GM08714 (cell line): ENCODE data around the gene NFASC.

Experiments
- H3K4me3 ChIP-seq: fragments of 200-500 bp; sonication (Bioruptor generic); 2 replicates; pipeline ENCODE4 v1.5.1; 2014; ENCODE audit warnings: mild to moderate bottlenecking, low read length, inconsistent platforms
- ZNF274 ChIP-seq: IDR thresholded peaks from 2 replicates; pipeline ENCODE4 v1.6.1; 2012; ENCODE audit warnings: mild to moderate bottlenecking, low read depth, low read length

Gene NFASC

DNA sequence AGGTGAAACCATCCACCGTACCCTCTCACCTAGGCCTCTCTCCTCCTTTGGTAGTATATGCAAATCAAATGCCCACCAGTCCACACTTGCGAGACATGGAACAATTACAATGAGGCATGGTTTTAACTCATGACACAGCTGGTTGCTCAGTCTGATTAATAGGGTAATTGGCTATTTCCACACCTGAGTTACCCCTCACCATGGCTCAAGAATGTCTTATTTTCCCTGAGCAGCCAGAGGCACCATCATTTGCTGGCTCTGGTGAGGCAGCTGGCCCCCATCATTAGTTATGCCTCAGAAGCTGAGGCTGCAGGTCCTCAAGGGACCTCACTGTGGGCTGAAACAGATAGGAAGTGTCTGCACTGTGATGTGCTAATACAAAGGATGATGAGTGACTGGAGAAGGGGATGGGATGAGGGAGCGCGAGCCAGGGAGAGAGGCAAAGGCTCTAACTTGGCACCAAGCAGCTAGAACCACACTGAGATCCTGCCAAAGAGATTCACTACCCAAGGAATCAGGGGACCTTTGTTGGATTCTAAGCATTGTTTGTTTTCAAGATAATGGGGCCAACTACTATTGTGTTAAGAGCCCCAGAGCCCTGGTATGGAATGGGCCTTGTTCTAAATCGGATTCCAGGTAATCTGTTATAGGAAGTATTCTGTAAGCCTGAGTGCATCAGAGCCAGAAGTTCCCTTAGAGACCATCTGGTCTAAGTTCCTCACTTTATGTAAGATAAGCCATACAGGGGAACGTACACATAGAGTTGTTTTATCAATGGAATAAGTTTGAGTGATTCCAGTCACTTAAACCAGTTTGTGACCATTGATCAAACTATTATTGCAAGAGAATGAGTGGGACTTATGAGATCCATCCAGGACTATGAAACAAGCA is 92.3 kb downstream of the NFASC start:
- H3K4me3 ChIP-seq = no peak overlapping the region
- no peak for TF ChIP-seq ZNF274

DNA sequence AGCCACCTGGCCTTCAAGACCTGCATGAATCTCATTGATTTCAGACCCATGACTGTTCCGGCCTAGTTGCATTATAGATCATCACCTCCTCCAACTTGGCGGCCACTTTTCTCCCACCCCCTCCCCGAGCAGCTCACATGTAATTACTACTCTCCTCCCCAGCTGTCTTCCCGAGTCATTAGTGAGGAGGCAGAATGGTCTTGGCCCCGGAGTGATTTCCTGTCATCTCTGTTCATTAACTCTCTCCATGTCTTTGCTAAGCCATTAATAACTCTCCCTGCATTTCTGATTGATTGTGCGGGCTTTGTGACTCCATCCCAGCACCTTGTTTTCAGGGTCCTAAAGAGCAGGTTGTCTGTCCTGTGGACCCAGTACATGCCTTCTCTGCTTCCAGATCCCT is 96.8 kb downstream of the NFASC start:
- no peak overlapping the region for H3K4me3 ChIP-seq
- TF ChIP-seq ZNF274 = no peak

DNA sequence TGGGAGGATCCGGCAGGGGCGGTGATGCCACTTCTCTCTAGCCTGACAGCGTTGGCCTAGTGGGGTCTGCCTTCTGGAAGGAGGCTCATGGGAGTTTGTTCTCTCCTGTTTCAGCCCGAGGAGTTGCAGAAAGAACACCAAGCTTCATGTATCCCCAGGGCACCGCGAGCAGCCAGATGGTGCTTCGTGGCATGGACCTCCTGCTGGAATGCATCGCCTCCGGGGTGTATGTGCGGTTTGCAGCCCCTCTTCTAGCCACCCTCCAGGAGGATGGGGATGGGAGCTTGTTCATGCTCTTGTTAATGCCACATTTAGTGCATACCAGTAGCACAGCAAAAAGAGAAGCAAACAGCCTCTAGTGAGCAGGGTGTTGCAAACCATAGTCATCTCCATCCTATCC is 97.5 kb downstream of the NFASC start:
- no peak overlapping the region for H3K4me3 ChIP-seq
- TF ChIP-seq ZNF274 = no peak

DNA sequence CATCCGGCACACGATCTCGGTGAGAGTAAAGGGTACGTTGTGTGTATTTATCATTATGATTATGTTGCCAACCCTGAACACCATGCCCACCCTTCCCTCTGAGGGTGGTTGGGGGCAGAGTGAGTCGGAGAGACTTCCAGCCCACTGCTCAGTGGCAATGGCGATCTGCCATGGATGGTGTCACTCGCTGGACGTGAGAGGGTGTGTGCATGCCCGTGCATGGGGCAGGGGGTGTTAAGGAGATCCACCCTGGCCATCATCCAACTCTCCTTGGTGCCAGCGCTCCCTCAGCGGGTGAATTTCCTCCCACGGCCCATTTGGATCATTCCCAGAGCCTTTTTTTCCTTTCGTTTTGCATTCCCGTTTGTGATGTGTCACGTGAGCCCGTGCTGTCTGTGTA is 98.3 kb downstream of the NFASC start:
- no peak overlapping the region for H3K4me3 ChIP-seq
- no peak for TF ChIP-seq ZNF274

DNA sequence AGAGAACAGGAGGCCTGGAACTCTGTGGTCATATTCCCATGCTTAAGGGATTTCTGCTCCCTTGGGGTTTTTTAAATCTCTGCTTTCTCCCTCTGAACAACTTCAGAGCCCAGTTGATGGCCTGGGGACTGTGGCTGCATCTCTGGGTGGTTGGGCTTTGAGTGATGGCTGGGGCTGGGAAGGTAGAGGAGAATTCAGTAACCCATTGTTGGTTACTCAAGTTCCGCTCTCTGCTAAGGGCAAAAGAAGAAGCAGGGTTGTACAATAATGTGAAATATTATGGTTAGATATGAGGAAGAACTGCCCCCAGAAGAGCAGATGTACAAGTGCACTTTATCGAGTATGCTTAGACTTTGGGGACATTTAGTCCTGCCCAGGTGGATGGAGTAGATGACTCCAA is 100.3 kb downstream of the NFASC start:
- no peak overlapping the region for H3K4me3 ChIP-seq
- TF ChIP-seq ZNF274 = no peak

DNA sequence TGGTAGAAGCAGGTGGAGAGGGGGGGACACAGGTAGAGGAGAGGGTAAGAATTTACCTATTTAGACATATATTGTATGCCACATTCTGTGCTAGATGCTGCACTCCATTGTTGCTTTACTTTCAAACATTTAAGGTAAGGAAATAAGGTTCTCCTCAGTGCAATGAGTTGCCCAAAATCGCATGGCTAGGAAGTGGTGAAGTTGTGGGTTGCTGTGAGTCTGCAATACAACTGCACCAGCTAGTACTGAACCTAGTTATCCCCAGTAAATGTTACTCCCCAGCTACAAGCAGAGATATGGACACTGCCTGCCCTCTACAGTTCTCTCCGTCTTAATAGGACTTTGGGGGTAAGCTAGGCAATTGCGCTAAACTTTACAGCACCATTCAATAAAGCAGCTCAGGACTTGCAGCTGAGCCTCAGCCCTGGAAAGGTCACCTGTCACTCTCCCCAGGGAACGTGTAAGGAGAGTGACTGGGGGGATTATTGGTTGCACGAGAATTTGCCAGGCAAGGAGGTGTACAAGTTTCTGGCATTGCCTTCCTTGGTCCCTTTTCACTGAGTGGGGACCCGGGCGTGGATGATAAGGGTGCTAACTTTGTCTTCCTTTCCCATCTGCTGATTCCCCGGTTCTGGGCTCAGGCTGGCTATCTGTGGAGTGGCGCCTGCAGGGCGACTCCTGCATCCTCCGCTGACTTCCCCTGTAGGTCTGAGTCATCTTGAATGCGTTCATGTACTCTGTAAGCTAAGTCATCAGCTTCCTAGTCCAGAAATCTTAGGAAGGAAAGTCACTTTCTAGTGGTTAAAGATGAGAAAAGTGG is 101.1 kb downstream of the NFASC start:
- TF ChIP-seq ZNF274 = no peak
- no peak overlapping the region for H3K4me3 ChIP-seq

DNA sequence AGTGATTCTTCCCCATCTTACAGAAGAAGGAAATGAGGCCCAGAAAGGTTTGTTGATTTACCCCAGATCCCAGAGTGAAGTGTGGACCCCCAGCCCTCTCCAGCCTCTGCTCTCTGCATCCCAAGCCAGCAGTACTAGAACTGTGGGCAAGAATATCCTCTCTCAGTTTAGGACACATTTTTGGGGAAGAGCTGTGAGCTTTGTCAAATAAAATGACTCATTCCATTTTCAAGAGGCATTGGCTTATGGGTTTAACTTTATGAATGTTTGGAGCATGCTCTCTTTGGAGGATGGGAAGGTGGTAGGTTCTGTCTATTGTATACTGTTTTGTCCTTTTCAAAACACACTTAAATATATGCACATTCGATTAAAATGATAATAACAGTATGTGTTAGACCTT is 101.8 kb downstream of the NFASC start:
- H3K4me3 ChIP-seq = no peak overlapping the region
- no peak for TF ChIP-seq ZNF274

DNA sequence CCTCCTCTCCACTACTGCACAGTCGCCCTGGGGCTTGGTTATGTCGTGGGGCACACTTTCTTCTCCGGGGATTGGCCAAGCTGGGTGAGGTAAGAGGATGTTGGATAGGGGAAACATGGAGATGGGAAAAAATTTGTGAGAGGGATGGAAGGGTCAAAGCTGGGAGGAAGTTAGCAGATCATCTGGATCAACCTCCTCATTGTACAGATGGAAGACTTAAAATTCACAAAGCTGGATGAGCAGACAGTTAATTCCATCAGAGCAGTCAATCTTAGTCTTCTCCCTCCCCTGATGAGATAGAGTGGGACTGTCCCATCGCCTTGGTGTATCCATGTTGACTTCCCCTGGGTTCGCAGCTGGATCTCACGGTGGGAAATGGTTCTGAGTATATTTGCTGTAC is 102.8 kb downstream of the NFASC start:
- no peak for TF ChIP-seq ZNF274
- no peak overlapping the region for H3K4me3 ChIP-seq

DNA sequence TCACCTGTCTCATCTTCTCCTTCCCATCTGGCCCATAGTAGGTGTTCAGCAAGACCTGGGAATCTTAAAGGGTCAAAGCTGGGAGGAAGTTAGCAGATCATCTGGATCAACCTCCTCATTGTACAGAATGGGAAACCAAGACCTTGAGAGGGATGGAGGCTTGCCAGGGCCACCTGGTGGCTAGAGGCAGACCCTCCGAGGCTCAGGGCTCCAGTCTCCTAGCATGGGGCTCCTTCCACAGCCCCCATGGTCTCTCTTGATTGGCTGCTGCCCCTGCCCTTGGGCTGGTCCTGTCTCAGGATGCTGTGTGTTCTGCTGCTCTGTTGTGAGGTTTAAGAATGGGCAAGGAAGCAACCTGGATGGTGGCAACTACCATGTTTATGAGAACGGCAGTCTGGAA is 103.7 kb downstream of the NFASC start:
- H3K4me3 ChIP-seq = no peak overlapping the region
- no peak for TF ChIP-seq ZNF274

DNA sequence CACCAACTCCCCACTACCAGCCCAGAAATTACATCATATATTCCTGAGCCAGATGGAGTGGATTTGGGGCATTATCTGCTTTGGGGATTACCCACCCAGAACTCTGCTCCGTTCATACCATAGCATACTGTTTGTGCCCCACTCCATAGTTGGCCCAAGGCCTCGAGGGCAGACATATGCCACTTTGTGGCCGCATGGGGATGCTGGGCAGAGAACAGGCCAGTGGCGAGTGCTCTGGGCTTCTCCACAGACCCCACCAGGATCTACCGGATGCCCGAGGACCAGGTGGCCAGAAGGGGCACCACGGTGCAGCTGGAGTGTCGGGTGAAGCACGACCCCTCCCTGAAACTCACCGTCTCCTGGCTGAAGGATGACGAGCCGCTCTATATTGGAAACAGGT is 104.4 kb downstream of the NFASC start:
- TF ChIP-seq ZNF274 = no peak
- H3K4me3 ChIP-seq = no peak overlapping the region

DNA sequence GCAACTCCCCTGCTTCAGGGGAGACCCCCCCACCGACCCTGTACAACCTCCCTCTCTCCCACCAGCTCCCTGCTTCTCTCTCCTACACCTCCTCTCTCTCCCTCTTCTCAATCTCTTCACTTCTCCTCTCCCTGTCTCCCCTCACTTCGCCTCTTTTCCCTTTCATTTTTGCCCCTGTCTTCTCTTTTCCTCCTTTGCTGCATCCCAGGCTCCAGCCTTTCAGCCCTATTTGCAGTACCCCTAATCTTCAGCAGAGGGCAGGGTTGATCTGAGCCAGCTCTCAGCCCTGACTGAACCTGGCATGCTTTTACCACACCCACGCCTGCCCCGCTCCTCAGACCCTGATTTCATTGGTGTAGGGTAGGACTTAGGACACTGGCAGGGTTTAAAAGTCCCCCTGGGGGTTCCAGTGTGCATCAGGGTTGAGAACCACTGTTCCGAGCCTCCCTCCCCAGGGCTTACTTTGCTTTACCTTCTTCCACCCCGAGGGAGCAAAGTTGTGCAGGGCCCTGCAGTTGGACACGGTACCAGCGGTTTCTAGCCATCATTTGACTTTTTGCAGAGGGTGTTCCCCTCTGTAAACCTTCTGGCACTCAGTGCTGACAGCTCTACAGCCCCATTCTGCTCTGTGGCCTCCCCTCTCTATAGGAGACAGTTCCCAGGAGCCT is 105.0 kb downstream of the NFASC start:
- H3K4me3 ChIP-seq = no peak overlapping the region
- TF ChIP-seq ZNF274 = no peak

DNA sequence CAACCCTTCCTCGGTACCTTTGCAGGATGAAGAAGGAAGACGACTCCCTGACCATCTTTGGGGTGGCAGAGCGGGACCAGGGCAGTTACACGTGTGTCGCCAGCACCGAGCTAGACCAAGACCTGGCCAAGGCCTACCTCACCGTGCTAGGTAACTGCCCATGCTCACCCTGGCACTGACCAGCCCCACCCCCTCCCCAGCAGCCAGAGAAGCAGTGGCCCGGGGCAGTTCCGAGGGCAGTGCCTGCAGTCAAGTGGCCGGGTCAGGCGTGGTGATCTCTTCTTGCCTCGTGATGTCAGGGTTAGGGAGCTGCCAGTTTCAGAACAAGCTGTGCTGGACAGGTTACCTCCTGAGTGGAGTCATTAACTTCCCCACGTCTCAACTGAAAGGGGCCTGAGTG is 106.0 kb downstream of the NFASC start:
- H3K4me3 ChIP-seq = no peak overlapping the region
- TF ChIP-seq ZNF274 = no peak

DNA sequence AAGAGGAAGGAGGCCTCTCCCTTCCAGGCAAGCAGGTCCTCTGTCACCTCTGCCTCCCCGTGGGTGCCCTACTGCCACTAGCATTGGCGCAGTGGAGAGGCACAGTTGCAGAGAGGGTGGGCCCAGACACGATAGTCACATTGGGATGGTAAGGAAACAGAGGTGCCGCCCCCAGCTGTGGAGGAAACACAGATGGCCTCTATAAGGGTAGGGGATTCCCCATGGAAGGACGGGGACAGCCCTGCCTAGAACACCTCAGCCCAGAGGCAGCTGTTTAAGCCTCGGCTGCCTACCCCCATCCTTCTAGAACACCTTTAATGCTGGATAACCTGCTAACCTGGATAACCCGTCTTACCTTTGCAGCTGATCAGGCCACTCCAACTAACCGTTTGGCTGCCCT is 106.7 kb downstream of the NFASC start:
- TF ChIP-seq ZNF274 = no peak
- no peak overlapping the region for H3K4me3 ChIP-seq

DNA sequence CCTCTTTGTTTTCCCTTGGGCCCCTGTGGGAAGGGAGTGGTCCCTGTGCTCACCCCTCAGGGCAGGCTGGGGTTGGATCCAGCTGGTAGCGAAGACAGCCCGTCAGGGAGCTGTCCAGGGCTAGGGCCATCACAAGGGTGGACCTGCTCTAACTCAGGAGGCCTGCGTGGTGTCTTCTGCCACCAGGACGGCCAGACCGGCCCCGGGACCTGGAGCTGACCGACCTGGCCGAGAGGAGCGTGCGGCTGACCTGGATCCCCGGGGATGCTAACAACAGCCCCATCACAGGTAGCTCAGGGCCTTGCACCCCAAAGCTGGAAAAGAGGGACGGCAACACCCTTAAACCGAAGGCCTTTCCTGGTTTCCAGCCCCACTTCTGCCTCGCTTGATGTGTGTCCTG is 108.1 kb downstream of the NFASC start:
- TF ChIP-seq ZNF274 = no peak
- no peak overlapping the region for H3K4me3 ChIP-seq
